GM21360 (cell line): Measurements from ENCODE around the gene NDUFS8.
"Not testable (repeated sequence)": the region's sequence is repeated elsewhere in the genome, so short reads cannot be mapped to it uniquely, and the experiment has no call there.

Experiments used
- ATAC-seq: cut with Tn5 transposase; IDR thresholded peaks from one replicate; pipeline ENCODE4 v1.9.1; 2021; ENCODE audit warnings: mild to moderate bottlenecking, moderate library complexity; ENCODE audit not compliant: unreplicated experiment

Gene NDUFS8

GRCh38 chr11:68030318-68031143 lies at the start of gene NDUFS8:
TSS of gene NDUFS8 (plus strand) at chr11:68030681. CDS start at chr11:68032152, 1,471 bp downstream.
- peak; percentile 85 for ATAC-seq

GRCh38 chr11:67981226-67981625 lies 49.3 kb upstream of the NDUFS8 start:
- ATAC-seq: not testable (repeated sequence)

GRCh38 chr11:67982255-67982857 lies 48.1 kb upstream of the NDUFS8 start:
- ATAC-seq: not testable (repeated sequence)

- no peak for ATAC-seq
These were observed 46.5 kb upstream of the NDUFS8 start for GRCh38 chr11:67983951-67984350.

- ATAC-seq: not testable (repeated sequence)
These were observed 45.2 kb upstream of the NDUFS8 start for GRCh38 chr11:67985302-67985701.

GRCh38 chr11:67990546-67991346 lies 39.7 kb upstream of the NDUFS8 start:
- not testable (repeated sequence) for ATAC-seq

- ATAC-seq: not testable (repeated sequence)
These were observed 38.9 kb upstream of the NDUFS8 start for GRCh38 chr11:67991347-67992121.

- ATAC-seq: not testable (repeated sequence)
These were observed 36.7 kb upstream of the NDUFS8 start for GRCh38 chr11:67993821-67994220.

- ATAC-seq: not testable (repeated sequence)
These were observed 36.1 kb upstream of the NDUFS8 start for GRCh38 chr11:67994387-67994786.

- ATAC-seq: not testable (repeated sequence)
These were observed 35.4 kb upstream of the NDUFS8 start for GRCh38 chr11:67995129-67995528.

- not testable (repeated sequence) for ATAC-seq
These were observed 34.9 kb upstream of the NDUFS8 start for GRCh38 chr11:67995579-67995978.

- no peak for ATAC-seq
These were observed 34.4 kb upstream of the NDUFS8 start for GRCh38 chr11:67996051-67996450.

- ATAC-seq: no peak
These were observed 33.6 kb upstream of the NDUFS8 start for GRCh38 chr11:67996622-67997474.

GRCh38 chr11:67997475-67997921 lies 33.0 kb upstream of the NDUFS8 start:
- ATAC-seq: no peak

- ATAC-seq: no peak
These were observed 32.1 kb upstream of the NDUFS8 start for GRCh38 chr11:67998150-67999045.

GRCh38 chr11:67999201-67999629 lies 31.3 kb upstream of the NDUFS8 start:
- no peak for ATAC-seq

GRCh38 chr11:67999704-68000103 lies 30.8 kb upstream of the NDUFS8 start:
- ATAC-seq: no peak

GRCh38 chr11:68002575-68002937 lies 27.9 kb upstream of the NDUFS8 start:
- peak; percentile 7 for ATAC-seq
